GM12878 (cell line): Measurements from ENCODE around the gene PROM1. TPM values are rescaled to one million over a fixed set of nuclear protein-coding genes. Genes with fewer than 3 reads are reported as not detected.

Experiments used
- ATAC-seq: fragments of 200-7000 bp; cut with Tn5 transposase; 3 replicates; pipeline ENCODE4 v1.9.1; 2020; ENCODE audit warnings: mild to moderate bottlenecking, moderate library complexity
- BruUV-seq: library from RNA; stranded (reverse); fragments of 400-500 nt; replicated peaks from 2 replicates; lab custom pipeline; 2021; lab: Mats Ljungman, UMichigan
- CTCF ChIA-PET: fragments of 300-600 bp; sonication (Branson Sonifier 250); formaldehyde crosslinking; extraction: SDS; loops from one replicate; lab custom pipeline; 2021; ENCODE audit warnings: inconsistent platforms; lab: Yijun Ruan, JAX
- POLR2A ChIA-PET: fragments of 350-600 bp; formaldehyde crosslinking; extraction: SDS; loops from one replicate; lab custom pipeline; 2021; ENCODE audit warnings: inconsistent platforms; lab: Charles Lee
- RAD21 ChIA-PET: fragments of 300-600 bp; sonication (Branson Sonifier 250); formaldehyde crosslinking; loops from one replicate; lab custom pipeline; 2023; ENCODE audit warnings: antibody characterized with exemption; ENCODE audit not compliant: unreplicated experiment; lab: Charles Lee
- SMC1A ChIA-PET: fragments of 300-600 bp; sonication (Branson Sonifier 250); formaldehyde crosslinking; loops from one replicate; lab custom pipeline; 2023; ENCODE audit not compliant: unreplicated experiment, uncharacterized antibody; lab: Charles Lee
- DNase-seq: peaks from one replicate; pipeline ENCODE4 v3.0.0-alpha.2; 2011; ENCODE audit warnings: low read depth, low spot score
- FAIRE-seq: peaks from 3 replicates; lab custom pipeline; 2011; peaks lifted over from hg19 to GRCh38; lab: Jason Lieb, UNC
- H2AFZ ChIP-seq: 2 replicates; pipeline ENCODE4 v1.6.0; 2011; ENCODE audit warnings: low read depth, low read length, control low read depth; ENCODE audit not compliant: control insufficient read depth
- H3K27ac ChIP-seq: 2 replicates; pipeline ENCODE4 v1.5.1; 2011; ENCODE audit warnings: control low read depth; ENCODE audit not compliant: control insufficient read depth, insufficient read depth
- H3K27me3 ChIP-seq, 2 experiments: replicated peaks in 1 of 2; 2 replicates each; pipeline versions ENCODE4 v1.6.0 to v1.6.1; 2011; ENCODE audit warnings: low read length in 1 of 2; ENCODE audit not compliant: control insufficient read depth in 2 of 2, insufficient read depth in 2 of 2
- H3K36me3 ChIP-seq, 2 experiments: 2 replicates each; pipeline ENCODE4 v1.5.1; 2011; ENCODE audit warnings: low read length in 1 of 2; ENCODE audit not compliant: control insufficient read depth in 2 of 2, insufficient read depth in 2 of 2
- H3K4me1 ChIP-seq: 2 replicates; pipeline ENCODE4 v1.6.1; 2011; ENCODE audit warnings: mild to moderate bottlenecking, low read length, moderate library complexity, mixed read lengths; ENCODE audit not compliant: control insufficient read depth, insufficient read depth
- H3K4me2 ChIP-seq: 2 replicates; pipeline ENCODE4 v1.6.0; 2011; ENCODE audit warnings: control low read depth; ENCODE audit not compliant: control insufficient read depth, insufficient read depth
- H3K4me3 ChIP-seq: fragments of 200-600 bp; sonication (generic); 2 replicates; pipeline ENCODE4 v1.5.1; 2016
- H3K79me2 ChIP-seq: 2 replicates; pipeline ENCODE4 v1.6.0; 2011; ENCODE audit warnings: low read length; ENCODE audit not compliant: control insufficient read depth, insufficient read depth
- H3K9ac ChIP-seq: 2 replicates; pipeline ENCODE4 v1.8.0; 2011; ENCODE audit warnings: low read length, control low read depth, mixed read lengths; ENCODE audit not compliant: control insufficient read depth, insufficient read depth
- H3K9me3 ChIP-seq: replicated peaks from 3 replicates; pipeline ENCODE4 v1.5.1; 2011; ENCODE audit warnings: mild to moderate bottlenecking, low read length; ENCODE audit not compliant: control insufficient read depth, insufficient read depth
- H4K20me1 ChIP-seq: 2 replicates; pipeline ENCODE4 v1.6.0; 2011; ENCODE audit not compliant: control insufficient read depth, insufficient read depth
- CBFB ChIP-seq: IDR thresholded peaks from 2 replicates; pipeline ENCODE4 v1.6.1; 2016; ENCODE audit warnings: antibody characterized with exemption, low read depth
- CEBPB ChIP-seq, 2 experiments: fragments of 150-350 bp in 1 of 2; IDR thresholded peaks; 2 replicates each; pipeline ENCODE4 v1.6.1; 2012 to 2014; ENCODE audit warnings: low read depth in 2 of 2, low read length in 2 of 2, borderline replicate concordance in 1 of 2, inconsistent platforms in 1 of 2
- EZH2 ChIP-seq: IDR thresholded peaks from 2 replicates; pipeline ENCODE4 v1.6.1; 2012; ENCODE audit warnings: low read depth, mild to moderate bottlenecking, control low read depth, inconsistent platforms, low read length, borderline replicate concordance; ENCODE audit not compliant: control insufficient read depth
- MEF2A ChIP-seq: IDR thresholded peaks from 2 replicates; pipeline ENCODE4 v1.6.1; 2011; ENCODE audit warnings: low read depth, mild to moderate bottlenecking, low read length, moderate library complexity; ENCODE audit not compliant: insufficient read depth
- MTA2 ChIP-seq: fragments of 450-650 bp; IDR thresholded peaks from 2 replicates; pipeline ENCODE4 v1.6.1; 2016; ENCODE audit warnings: low read depth, mild to moderate bottlenecking, moderate library complexity
- NBN ChIP-seq: fragments of 450-650 bp; IDR thresholded peaks from 2 replicates; pipeline ENCODE4 v1.6.1; 2016
- SRF ChIP-seq, 2 experiments: IDR thresholded peaks; 2 replicates each; pipeline ENCODE4 v1.6.1; 2011; ENCODE audit warnings: low read depth in 2 of 2, low read length in 2 of 2, mild to moderate bottlenecking in 1 of 2, moderate library complexity in 1 of 2
- ZNF24 ChIP-seq: fragments of 450-650 bp; IDR thresholded peaks from 2 replicates; pipeline ENCODE4 v1.6.1; 2017; ENCODE audit warnings: antibody characterized with exemption, mild to moderate bottlenecking
- ZNF687 ChIP-seq: fragments of 450-650 bp; IDR thresholded peaks from 2 replicates; pipeline ENCODE4 v1.6.1; 2017; ENCODE audit warnings: mild to moderate bottlenecking, moderate library complexity
- WGBS: methylation state at CpG from one replicate; pipeline ENCODE4 v1.1.6; 2016; ENCODE audit warnings: low lambda C conversion rate; ENCODE audit not compliant: insufficient replicate concordance, insufficient coverage; ENCODE audit errors: missing lambda C conversion rate; 5-methylcytosine and 5-hydroxymethylcytosine counted together
- in situ Hi-C: fragments of 300-500 bp; cut with MboI; formaldehyde crosslinking; loops from 9 replicates; pipeline ENCODE4 v1.14.3; 2018; ENCODE audit warnings: mixed read lengths
- intact Hi-C: fragments of 100-400 bp; cut with micrococcal nuclease; formaldehyde crosslinking; loops from one replicate; pipeline ENCODE4 v1.14.2; 2022; ENCODE audit not compliant: unreplicated experiment
- polyA plus RNA-seq, 11 experiments: library from polyadenylated mRNA; depleted of rRNA in 4 of 11; unstranded in 6 of 11; stranded (reverse) in 5 of 11; fragments of >200 nt; fragmentation: Nextera tagmentation in 4 of 11; fragmentation: Illumina TruSeq in 1 of 11; extraction: Ambion mirVana in 4 of 11; extraction: Trizol in 1 of 11; gene quantifications; 1 replicate in 1 of 11; 2 replicates in 10 of 11; pipeline versions ENCODE4 v1.2.1 to v1.2.3, GENCODE V29; 2011 to 2016; ENCODE audit warnings: inconsistent platforms in 2 of 11, missing spikeins in 2 of 11, low read depth in 1 of 11
- total RNA-seq, 4 experiments: library from RNA; depleted of rRNA in 3 of 4; stranded (reverse); fragments of >200 nt in 3 of 4; fragmentation: Illumina TruSeq in 1 of 4; extraction: Trizol in 1 of 4; gene quantifications; 2 replicates each; pipeline versions ENCODE4 v1.2.1 to v1.2.3, GENCODE V29; 2013 to 2021

PROM1 gene
- total and polyA plus RNA-seq, 10 of the 15 experiments (the other 5 are each of a cell fraction or from before 2014, with no cell fraction given): 0.08 to 0.31 (median 0.18) TPM; not detected in 7

GRCh38 chr4:16018841-16019240 lies 65.0 kb downstream of the PROM1 start:
- Histone ChIP-seq H3K4me3 (no peak overlapping the region), H2AFZ (no peak overlapping the region), H3K36me3 (no peaks in the 10 kb centered on the region), H3K4me2 (no peak overlapping the region), H3K27me3 (no peaks in the 10 kb centered on the region; a peak in 1 of 4 replicates), H3K27ac (no peak overlapping the region), H3K9me3 (no peaks in the 10 kb centered on the region), H3K79me2 (no peaks in the 10 kb centered on the region), H3K4me1 (no peaks in the 10 kb centered on the region), H4K20me1 (no peaks in the 10 kb centered on the region), H3K9ac (no peak overlapping the region)
- DNase-seq (no peak), FAIRE-seq (no peak), ATAC-seq (no peak)
- ChIA-PET POLR2A (no interaction called here), SMC1A (interaction anchor here (0.6 to 2.6 kb wide), 3 partner anchors 9 to 300 kb away, joined by 3 to 9 read pairs (median 3); no protein-coding TSS in a partner anchor), RAD21 (interaction anchor here (1.2 kb wide), 1 partner anchor 10 kb away, joined by 4 read pairs; no protein-coding TSS in a partner anchor), CTCF (interaction anchor here (0.6 to 2.5 kb wide), 5 partner anchors 17 to 270 kb away, joined by 3 to 8 read pairs (median 4); no protein-coding TSS in a partner anchor)
- in situ Hi-C loops (no loop called here), intact Hi-C loops (no loop called here)
- no TSS peak for BruUV-seq
- WGBS: 26% methylated on average over 4 of the region's 4 CpGs
- TF ChIP-seq MTA2: no peak
- TF ChIP-seq NBN: no peak
- no peak for TF ChIP-seq EZH2
- TF ChIP-seq CEBPB (IDR thresholded peaks at IDR 0.05; ENCODE audit: borderline replicate concordance in 1 of 2, low read depth in 2 of 2, low read length in 2 of 2): no peak
- TF ChIP-seq SRF (IDR thresholded peaks at IDR 0.05; ENCODE audit: low read depth in 2 of 2, low read length in 2 of 2): no peak
- no peak for TF ChIP-seq ZNF24
- TF ChIP-seq CBFB: no peak
- no peak for TF ChIP-seq ZNF687
- TF ChIP-seq MEF2A: no peak
